Frontal cortex (tissue), 4 donors: ENCODE data around the gene TYMS. TPM values are rescaled to one million over a fixed set of nuclear protein-coding genes. Genes with fewer than 3 reads are reported as not detected.

Source experiments
- DNase-seq, 2 donors: peaks; one replicate each; pipeline ENCODE4 v3.0.0; 2012; ENCODE audit warnings: low spot score in 2 of 2
- FAIRE-seq: peaks from 2 replicates; lab custom pipeline; 2012; peaks lifted over from hg19 to GRCh38; lab: Jason Lieb, UNC
- total RNA-seq: library from RNA; depleted of rRNA; stranded (reverse); fragments of >200 nt; gene quantifications from one replicate; pipeline ENCODE4 v1.2.3, GENCODE V29; 2014
- donor health status: control.
- donor health status: control.
- donor health status: control.

The TYMS gene
- total RNA-seq, 1 donor from 2014 or later, result 3.7 TPM

DNA sequence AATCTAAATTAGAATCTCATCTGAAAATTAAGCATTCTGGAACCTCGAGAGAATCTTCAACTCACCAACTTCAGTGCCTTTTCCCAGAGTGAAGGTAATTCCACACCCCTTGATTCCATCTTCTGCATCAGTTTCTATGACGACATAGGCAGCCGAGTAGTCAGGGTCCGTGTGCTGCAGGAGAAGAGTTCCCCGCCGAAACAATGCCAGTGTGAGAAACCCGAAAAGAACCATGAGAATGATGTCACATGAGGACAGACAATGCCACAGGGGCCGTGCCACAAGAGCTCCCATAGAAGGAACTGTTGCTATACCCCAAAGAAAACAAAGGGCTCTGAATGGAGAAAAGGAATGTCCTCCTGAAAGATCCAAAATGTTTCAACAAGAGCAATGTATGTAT is 49.0 kb downstream of the TYMS start:
- DNase-seq (no peak), FAIRE-seq (no peak)

DNA sequence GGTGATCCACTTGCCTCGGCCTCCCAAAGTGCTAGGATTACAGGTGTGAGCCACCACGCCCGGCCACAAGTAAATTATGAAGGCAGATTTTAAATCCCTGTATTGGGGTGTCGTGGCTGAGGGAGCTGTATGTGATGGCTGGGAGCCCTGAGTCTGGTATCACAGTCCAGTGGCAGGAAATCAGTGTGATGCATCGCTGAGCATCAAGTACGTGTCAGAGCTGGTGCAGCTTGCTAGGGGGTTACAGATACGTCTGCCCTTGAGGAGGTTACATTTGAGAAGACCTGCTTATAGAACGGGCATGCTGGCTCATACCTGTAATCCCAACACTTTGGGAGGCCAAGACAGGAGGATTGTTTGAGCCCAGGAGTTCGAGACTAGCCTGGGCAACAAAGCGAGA is 50.6 kb downstream of the TYMS start:
- FAIRE-seq (no peak), DNase-seq (no peak)

DNA sequence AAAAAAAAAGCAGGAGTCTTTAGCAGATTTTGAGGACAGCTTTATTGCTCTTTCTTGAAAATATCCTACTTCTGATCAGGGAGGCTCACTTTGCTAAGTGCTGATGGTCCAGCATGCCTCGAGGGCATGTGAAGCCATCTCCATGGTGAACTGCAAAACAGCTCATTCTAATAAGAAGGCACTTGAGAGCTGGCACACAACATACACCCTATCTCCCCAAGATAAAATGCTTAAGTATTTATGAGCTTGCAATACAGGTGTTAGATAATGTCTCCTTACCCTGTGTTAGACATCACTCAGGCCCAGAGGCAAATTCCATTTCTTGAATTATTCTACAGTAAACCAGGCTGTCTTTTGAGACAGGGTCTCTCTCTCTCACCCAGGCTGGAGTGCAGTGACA is 52.3 kb downstream of the TYMS start:
- DNase-seq (no peak), FAIRE-seq (no peak)

DNA sequence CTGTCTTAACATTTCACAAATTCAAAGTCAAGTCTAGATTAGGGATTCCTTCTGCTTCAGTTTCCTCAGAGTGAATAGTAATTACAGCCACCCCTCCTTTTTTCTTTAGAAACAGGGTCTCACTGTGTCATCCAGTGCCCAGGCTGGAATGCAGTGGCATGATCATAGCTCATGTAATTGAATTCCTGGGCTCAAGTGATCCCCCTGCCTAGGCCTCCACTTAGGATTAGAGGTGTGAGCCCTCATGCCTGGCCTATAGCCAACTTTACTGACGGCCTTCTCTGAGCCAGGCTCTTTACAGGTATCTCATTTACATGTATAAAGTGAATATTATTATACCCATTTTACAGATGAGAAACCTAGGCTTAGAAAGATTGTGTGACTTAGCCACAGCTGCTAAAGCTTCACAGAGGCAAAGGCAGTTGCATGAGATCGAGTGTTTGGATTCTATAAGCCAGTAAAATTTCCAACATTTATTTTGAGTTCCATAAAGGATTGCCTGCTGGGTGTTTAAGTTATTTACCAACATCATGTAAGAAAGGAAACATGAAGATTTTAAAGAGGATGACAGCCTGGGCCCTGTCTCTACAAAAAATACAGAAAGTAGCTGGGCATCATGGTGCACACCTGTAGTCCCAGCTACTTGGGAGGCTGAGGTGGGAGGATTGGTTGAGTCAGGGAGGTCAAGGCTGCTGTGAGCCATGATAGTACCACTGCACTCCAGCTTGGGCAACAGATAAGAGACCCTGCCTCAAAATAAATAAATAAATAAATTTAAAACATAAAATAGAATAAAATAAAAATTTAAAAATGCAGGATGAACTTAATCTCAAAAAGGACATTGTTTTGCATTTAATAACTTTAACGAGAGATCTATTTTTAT is 53.2 kb downstream of the TYMS start:
- FAIRE-seq (no peak), DNase-seq (no peak)

DNA sequence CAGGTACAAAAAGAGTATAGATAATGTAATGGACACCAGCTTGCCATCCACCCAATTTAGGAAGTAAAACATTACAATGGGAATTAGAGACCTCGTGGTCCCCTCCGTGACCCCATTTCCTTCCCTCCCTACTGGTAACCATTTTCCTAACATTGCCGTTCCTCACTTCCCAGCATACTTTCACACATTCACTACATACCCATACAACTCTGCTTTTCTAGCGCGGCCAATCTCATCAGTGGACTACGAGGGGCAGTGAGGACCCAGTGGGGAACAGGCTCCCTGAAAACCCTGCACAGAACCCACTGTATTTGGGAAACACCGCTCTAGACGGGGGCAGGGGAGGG is 53.8 kb downstream of the TYMS start:
- no peak for FAIRE-seq
- DNase-seq, result peak in 1 of 2 donors; percentile 14

DNA sequence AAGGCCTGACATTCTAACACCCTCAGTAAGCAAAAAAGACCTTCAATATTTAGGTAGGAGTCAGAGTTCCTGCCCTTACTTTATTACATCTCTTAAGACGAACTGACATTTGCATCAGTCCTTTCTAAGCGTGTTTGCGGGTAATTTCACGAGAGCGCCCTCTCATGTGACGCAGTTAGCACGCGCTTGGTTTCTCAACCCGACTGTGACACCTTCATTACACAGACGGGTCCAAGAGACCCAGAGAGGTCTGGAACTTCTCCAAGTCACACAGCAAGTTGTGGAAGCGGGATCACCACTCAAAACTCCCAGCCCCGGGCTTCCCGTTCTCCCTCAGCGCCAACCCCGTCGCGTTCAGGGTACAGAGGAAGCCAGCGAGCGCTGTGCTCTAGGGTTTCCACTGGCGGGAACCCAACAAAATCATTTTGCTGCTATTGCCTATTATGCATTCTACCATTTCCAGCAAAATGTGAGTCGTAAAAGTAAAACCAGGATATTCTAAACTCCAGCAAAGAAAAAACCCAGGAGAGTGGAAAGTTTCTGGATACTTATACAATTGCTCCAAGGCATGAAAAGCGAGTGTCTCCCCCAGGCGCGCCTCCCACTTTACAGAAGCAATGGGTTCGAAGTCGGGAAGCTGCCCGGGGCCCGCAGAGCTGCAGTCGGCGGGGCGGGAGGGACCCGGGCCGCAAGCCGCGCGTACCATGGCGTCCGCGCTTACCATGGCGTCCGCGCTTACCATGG is 54.4 kb downstream of the TYMS start:
- FAIRE-seq (no peak), DNase-seq (peak; percentile 51 to 66)

DNA sequence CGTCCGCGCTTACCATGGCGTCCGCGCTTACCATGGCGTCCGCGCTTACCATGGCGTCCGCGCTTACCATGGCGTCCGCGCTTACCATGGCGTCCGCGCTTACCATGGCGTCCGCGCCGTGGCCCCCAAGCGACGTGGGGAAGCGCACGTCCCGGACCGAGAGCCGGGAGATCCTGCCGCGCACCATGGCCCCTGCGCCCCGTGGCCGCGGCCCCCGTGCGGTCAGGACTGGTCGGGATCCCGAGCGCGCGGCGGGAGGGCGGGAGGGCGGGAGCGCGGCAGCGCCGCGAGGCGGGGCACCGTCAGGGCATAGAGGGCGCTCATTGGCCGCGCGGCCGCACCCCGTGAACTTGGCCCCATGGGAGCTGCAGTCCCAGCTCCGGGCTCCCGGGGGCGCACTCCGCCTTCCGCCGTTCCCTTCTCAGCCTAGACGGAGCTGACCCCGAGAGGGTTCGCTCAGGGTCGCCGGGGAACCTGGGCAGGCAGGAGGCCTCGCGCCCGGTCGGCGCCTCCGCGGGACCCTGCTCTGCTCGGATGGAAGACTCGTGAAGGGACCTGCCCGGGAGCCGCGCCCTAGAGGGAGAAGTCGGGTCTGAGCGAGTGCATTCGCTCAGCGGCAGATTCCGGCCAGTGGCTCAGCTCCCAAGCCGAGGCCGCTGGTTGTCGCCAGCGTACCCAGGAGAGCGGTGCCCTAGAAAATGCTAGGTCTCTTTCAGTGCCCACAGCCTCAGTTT is 55.1 kb downstream of the TYMS start, which contains the start of gene ENOSF1:
Gene ENOSF1, minus strand, starts transcription at position 230 of the 734 bp plus-strand sequence. Its CDS starts 43 bp downstream, at position 187.
- DNase-seq (peak; percentile 79 to 81), FAIRE-seq (no peak)

DNA sequence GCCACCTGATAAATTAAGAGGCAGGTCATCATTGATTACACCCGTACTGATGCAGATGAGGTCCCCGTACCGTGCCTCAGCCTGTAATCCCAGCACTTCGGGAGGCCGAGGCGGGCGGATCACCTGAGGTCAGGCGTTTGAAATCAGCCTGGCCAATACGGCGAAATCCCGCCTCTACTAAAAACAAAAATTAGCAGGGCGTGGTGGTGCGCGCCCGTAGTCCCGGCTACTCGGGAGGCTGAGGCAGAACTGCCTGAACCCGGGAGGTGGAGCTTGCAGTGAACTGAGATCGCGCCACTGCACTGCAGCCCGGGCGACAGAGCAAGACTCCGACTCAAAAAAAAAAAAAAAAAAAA is 55.7 kb downstream of the TYMS start:
- DNase-seq (no peak), FAIRE-seq (no peak)

DNA sequence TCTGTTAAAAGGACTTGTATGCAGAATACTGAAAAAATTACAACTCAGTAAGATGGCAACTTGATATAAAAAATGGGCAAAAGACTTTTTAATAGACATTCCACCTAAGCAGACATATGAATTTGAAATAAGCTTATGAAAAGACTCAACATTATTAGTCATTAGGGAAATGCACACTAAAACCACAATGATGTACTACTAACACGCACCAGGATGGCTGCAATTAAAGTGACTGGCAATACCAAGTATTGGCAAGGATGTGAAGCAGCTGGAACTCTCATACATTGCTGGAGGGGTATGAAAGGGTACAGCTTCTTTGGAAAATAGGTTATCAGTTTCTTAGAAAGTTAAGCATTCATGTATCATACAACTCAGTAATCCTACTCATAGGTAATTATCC is 58.2 kb downstream of the TYMS start:
- no peak for DNase-seq
- FAIRE-seq, result no peak

DNA sequence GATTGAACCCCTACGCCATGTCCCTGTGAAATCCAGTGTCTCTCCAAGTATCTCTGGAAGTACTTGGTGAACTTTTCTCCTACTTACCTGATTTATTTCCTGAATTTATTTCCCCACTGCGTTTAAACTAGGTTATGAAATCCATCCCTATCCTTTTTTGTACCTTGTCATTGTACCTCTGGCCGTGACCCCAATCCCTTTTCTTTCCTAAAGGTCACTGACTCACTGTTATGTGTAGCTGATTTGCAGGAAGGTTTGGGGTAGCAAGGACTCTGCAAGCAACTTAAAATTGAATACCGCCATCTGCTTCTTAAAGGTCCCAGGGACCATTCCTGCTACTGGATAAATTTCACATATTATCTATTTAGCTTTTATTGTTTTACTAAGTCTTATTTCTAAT is 59.5 kb downstream of the TYMS start:
- FAIRE-seq, result no peak

More for the DNA sequence above, 59.5 kb downstream of the TYMS start:
- DNase-seq, result no peak

Other genes starting within 250 kb of the TYMS start
- 16.7 TPM for gene COLEC12, start 157.0 kb upstream of the TYMS start, total RNA-seq
- gene CETN1, start 77.3 kb upstream of the TYMS start, total RNA-seq, result not detected
- 1.6 TPM for gene CLUL1, start 60.7 kb upstream of the TYMS start, total RNA-seq
- gene ENOSF1, start 55.0 kb downstream of the TYMS start, total RNA-seq, result 2.0 TPM
- 60.7 TPM for gene YES1, start 154.6 kb downstream of the TYMS start, total RNA-seq
- gene ADCYAP1, start 247.2 kb downstream of the TYMS start, total RNA-seq, result 7.3 TPM